ENCODE data around the gene RAB15. TPM values are rescaled to one million over a fixed set of nuclear protein-coding genes. Genes with fewer than 3 reads are reported as not detected.

The RAB15 gene
- total RNA-seq, result 10 to 100 TPM in 1 of 4 donors, 1 to 10 TPM in 3; 2.5 to 10.0 (median 5.6) TPM

DNA sequence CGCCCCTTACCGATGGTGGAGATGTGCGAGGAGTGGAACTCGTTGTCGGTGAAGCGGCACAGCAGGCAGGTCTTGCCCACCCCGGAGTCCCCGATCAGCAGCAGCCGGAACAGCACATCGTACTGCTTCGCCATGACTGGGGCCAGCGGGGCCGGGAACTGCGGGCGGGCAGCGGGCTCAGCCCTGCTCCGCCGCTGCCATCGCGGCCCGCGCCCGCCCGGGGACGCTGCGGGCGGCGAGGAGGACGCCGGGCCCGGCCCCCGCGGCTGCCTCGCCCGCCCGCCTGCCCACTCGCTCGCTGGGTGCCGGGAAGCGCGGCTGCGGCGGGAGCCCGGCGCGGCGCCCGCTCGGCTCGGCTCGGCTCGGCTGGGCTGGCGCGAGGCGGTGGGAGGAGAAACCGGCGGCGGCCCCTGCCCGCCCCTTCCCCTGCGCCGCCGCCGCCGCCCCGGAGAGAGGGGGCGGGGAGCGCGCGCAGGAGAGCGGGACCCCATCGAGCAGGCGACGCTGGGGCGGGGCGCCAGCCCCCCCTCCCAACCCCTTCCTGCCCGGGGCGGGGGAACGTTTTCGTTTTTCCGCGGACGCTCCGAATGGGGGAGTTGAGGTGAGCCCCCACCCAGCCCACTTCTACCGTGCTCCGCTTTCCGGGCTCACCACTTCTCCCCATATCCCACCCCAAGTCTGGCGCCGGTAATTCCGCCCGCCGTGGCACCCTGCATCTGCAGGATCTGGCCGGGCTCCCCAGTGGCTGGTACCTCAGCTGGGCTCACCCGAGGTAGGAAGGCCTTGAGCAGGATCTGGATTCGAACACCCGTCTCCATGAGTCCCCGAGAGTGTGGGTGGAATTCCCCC is at the start of gene RAB15:
Gene RAB15 (minus strand): TSS at position 394 of the 849 bp plus-strand sequence. CDS start 260 bp downstream, at position 134.
- Histone ChIP-seq H3K27ac (peak within 1 kb of the TSS in 2 of 4 donors; percentile 1 to 72), H3K9me3 (no peaks in the 10 kb centered on the region), H3K4me1 (peaks cover 0 to 17% (median 5%) of the 10 kb centered on the region in 3 donors), H3K36me3 (no peaks in the 10 kb centered on the region), H3K27me3 (no peaks in the 10 kb centered on the region), H3K4me3 (peak within 1 kb of the TSS; percentile 56 to 73)
- WGBS, 2 donors (ENCODE audit: low coverage in 1 of 2), result 0 to 10% methylated on average over 2 to 10 of the region's 96 CpGs
- ATAC-seq, result peak; percentile 82
- TF ChIP-seq, protein P1, sequence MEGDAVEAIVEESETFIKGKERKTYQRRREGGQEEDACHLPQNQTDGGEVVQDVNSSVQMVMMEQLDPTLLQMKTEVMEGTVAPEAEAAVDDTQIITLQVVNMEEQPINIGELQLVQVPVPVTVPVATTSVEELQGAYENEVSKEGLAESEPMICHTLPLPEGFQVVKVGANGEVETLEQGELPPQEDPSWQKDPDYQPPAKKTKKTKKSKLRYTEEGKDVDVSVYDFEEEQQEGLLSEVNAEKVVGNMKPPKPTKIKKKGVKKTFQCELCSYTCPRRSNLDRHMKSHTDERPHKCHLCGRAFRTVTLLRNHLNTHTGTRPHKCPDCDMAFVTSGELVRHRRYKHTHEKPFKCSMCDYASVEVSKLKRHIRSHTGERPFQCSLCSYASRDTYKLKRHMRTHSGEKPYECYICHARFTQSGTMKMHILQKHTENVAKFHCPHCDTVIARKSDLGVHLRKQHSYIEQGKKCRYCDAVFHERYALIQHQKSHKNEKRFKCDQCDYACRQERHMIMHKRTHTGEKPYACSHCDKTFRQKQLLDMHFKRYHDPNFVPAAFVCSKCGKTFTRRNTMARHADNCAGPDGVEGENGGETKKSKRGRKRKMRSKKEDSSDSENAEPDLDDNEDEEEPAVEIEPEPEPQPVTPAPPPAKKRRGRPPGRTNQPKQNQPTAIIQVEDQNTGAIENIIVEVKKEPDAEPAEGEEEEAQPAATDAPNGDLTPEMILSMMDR (IDR thresholded peaks at IDR 0.05), result peak in 1 of 4 experiments; percentile 12
- no peak for TF ChIP-seq POLR2AphosphoS5 (IDR thresholded peaks at IDR 0.05)

DNA sequence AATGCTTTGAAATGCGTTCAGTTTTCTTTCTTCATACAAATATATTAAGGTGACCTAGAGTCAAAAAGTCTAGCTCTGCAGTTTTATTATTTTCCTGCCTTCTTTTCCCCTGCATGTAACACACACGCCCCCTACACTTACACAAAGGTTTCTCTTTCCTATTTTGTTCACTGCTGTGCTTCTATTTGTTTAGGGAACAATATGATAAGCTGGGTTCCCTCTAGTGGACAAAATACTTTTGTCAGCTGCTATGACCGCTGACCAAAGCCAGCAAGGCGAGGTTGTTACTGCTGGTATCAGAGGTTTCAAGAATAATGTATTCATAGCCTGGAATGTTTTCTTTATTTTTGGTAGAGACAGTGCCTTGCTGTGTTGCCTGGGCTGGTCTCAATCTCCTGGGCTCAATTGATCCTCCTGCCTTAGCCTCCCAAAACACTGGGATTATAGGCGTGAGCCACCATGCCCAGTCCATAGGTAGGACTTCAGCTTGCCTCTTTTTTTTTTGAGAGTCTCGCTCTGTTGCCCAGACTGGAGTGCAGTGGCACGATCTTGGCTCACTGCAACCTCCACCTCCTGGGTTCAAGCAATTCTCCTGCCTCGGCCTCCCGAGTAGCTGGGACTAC is 47.9 kb upstream of the RAB15 start:
- peak; percentile 82 for ATAC-seq
- H3K27ac ChIP-seq, result peak overlapping the region in 2 of 4 donors; percentile 27 to 42
- WGBS, 2 donors (ENCODE audit: low coverage in 1 of 2), result 37 to 55% methylated on average over 6 to 7 of the region's 9 CpGs

DNA sequence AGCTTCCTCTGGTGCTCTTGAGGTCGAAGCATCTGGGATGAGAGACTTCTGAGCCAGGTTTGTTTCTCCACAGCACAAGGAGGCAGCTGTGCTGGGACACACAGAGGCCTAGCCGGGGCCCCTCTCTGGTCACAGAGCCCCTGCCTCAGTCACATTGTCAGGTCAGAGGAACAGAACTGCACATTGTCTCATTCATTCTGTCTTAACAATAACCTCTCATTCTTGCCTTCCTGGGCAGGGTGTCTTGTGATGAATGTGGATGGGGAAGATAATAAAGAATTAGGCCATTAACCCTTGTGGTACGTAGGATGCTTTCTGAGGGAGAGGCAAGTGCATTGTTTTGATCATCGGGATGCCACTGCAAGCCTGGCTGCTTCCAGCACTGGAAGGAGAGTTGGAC is 44.3 kb upstream of the RAB15 start:
- Histone ChIP-seq H3K9me3 (no peaks in the 10 kb centered on the region), H3K36me3 (peaks cover 0 to 61% of the 10 kb centered on the region in 2 donors), H3K4me1 (peaks cover 0 to 16% (median 4%) of the 10 kb centered on the region in 3 donors), H3K27me3 (no peaks in the 10 kb centered on the region), H3K4me3 (no peak overlapping the region), H3K27ac (no peak overlapping the region)
- ATAC-seq, result no peak
- 52 to 89% methylated on average over 3 to 4 of the region's 4 CpGs for WGBS, 2 donors (ENCODE audit: low coverage in 1 of 2)
- TF ChIP-seq POLR2AphosphoS5 (IDR thresholded peaks at IDR 0.05) (no peak), POLR2A (IDR thresholded peaks at IDR 0.05) (no peak), EP300 (IDR thresholded peaks at IDR 0.05) (no peak)
- TF ChIP-seq, protein P1 (IDR thresholded peaks at IDR 0.05), result no peak

More for the DNA sequence above, 47.9 kb upstream of the RAB15 start:
- Histone ChIP-seq H3K9me3 (no peaks in the 10 kb centered on the region), H3K36me3 (peaks cover 0 to 29% of the 10 kb centered on the region in 2 donors), H3K27me3 (no peaks in the 10 kb centered on the region), H3K4me1 (peaks cover 0 to 18% (median 4%) of the 10 kb centered on the region in 3 donors), H3K4me3 (no peak overlapping the region)
- TF ChIP-seq POLR2AphosphoS5 (IDR thresholded peaks at IDR 0.05) (no peak), EP300 (IDR thresholded peaks at IDR 0.05) (no peak), POLR2A (IDR thresholded peaks at IDR 0.05) (no peak)
- TF ChIP-seq, protein P1 (IDR thresholded peaks at IDR 0.05), result peak; percentile 62 to 73 (median 68)

DNA sequence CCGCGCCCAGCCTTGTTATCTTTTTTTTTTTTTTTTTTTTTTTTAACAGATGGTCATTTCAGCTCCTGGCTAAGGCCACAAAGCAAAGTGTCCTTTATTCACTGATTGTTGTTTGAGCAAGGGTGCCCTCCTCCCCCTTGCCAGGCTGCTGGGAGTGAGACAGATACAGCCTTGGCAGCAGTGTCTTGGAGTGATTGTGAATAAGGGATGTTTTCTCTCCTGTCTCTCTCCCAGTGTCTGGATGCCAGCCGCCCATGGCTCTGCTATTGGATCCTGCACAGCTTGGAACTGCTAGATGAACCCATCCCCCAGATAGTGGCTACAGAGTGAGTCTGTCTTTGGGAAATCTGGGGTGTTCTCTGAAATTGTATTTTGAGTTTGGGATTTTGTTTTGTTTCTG is 43.3 kb upstream of the RAB15 start:
- TF ChIP-seq EP300 (IDR thresholded peaks at IDR 0.05) (no peak), POLR2AphosphoS5 (IDR thresholded peaks at IDR 0.05) (no peak), POLR2A (IDR thresholded peaks at IDR 0.05) (no peak)
- TF ChIP-seq, protein P1 (IDR thresholded peaks at IDR 0.05), result no peak
- 85% methylated on average over 3 of the region's 3 CpGs; no CpG with 5 or more reads in 1 of the 2 donors for WGBS, 2 donors (ENCODE audit: low coverage in 1 of 2)
- Histone ChIP-seq H3K27ac (no peak overlapping the region), H3K36me3 (peaks cover 0 to 67% of the 10 kb centered on the region in 2 donors), H3K9me3 (no peaks in the 10 kb centered on the region), H3K4me1 (peaks cover 0 to 16% (median 4%) of the 10 kb centered on the region in 3 donors), H3K27me3 (no peaks in the 10 kb centered on the region), H3K4me3 (no peak overlapping the region)
- no peak for ATAC-seq

Data from gastroesophageal sphincter (tissue), 4 donors.